ENCODE data around the gene TSPAN10. TPM values are rescaled to one million over a fixed set of nuclear protein-coding genes. Genes with fewer than 3 reads are reported as not detected.

TSPAN10 gene
- total and polyA plus RNA-seq, 9 of the 15 experiments (the other 6 are each of a cell fraction or from before 2014, with no cell fraction given), result 0.05 to 0.31 (median 0.13) TPM; not detected in 1

DNA sequence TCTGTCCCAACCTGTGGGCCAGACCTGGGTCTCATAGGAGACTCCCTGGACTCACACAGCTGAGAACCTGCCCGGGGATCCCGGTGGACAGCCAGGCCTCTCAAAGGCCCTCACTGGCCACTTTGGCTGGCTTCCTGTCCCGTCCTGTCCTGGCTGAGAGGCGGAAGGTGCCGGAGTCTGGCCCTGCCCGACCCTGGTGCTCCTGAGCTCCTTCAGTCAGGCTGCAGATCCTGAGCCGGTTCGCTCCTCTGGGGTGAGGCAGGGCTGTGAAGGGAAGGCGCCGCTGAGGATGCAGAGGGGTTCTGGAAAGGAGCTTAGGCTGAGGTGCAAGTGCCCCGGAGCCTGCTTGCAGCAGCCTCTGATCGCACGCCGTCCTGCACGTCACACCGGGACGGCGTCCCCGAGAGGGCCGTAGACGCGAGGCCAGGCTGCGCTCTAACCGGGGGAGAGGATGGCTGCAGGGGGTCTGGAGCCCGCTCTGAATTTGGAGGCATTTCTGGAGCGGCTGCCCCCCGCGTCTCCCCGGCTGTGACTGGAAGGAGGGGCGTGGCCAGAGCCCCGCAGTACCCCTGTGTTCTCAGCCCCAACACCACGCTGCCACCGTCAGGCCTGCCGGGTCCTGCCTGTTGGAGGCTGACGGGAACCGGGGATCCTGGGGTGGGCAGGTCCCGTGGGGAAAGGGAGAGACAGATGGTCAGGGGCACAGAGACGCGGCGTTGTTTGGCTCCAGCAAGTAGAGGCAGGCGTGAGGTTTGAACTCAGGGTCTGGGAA lies 51.0 kb downstream of the TSPAN10 start:
- FAIRE-seq (no peak), ATAC-seq (no peak), DNase-seq (ENCODE audit: extremely low read depth in 1 of 4, low spot score in 3 of 4) (no peak)
- Histone ChIP-seq H3K36me3 (ENCODE audit: control insufficient read depth, insufficient read depth, low read length) (peaks cover 81% of the 10 kb centered on the region; the same call in 2 of the 3 replicates), H3K9ac (ENCODE audit: insufficient read depth in 1 of 2, low read depth in 2 of 2, low read length in 2 of 2) (peak overlapping the region in 1 of 2 experiments; percentile 21; a peak in 1 of 4 replicates), H3K9me1 (ENCODE audit: control insufficient read depth, insufficient read depth, low read length) (peaks cover 9% of the 10 kb centered on the region), H3K4me2 (ENCODE audit: insufficient read depth, low read length) (no peak overlapping the region), H3K79me2 (ENCODE audit: control insufficient read depth, insufficient read depth, low read length) (peaks cover 40% of the 10 kb centered on the region), H3K27ac (ENCODE audit: extremely low read depth, low read depth, low read length) (no peak overlapping the region), H3K4me3 (no peak overlapping the region), H2AFZ (ENCODE audit: low read depth, low read length) (no peak overlapping the region), H3K27me3 (ENCODE audit: control insufficient read depth in 2 of 2, insufficient read depth in 2 of 2, low read length in 2 of 2) (no peaks in the 10 kb centered on the region), H4K20me1 (replicated peaks; ENCODE audit: control insufficient read depth, insufficient read depth, low read length) (peaks cover 16% of the 10 kb centered on the region; the same call in 1 of the 2 replicates), H3K4me1 (replicated peaks in 1 of 2; ENCODE audit: control insufficient read depth in 2 of 2, insufficient read depth in 2 of 2, low read length in 2 of 2) (peaks cover 13 to 73% of the 10 kb centered on the region in 2 experiments), H3K9me3 (replicated peaks; ENCODE audit: control insufficient read depth, insufficient read depth, low read depth, low read length) (no peaks in the 10 kb centered on the region)
- ChIA-PET CTCF (ENCODE audit: low intra/inter-chr PET ratio) (no interaction called here), POLR2A (interaction anchor here (1.1 kb wide), 1 partner anchor 15 kb away, joined by 3 read pairs; no protein-coding TSS in a partner anchor)
- no TSS peak for BruUV-seq (replicated peaks)
- TF ChIP-seq RBM22 (IDR thresholded peaks at IDR 0.05; ENCODE audit: low read depth, low read length, poor library complexity, severe bottlenecking), result peak; percentile 58
- TF ChIP-seq ZNF384 (IDR thresholded peaks at IDR 0.05; ENCODE audit: low read depth, low read length), result no peak
- peak; percentile 56 for TF ChIP-seq POLR2G (IDR thresholded peaks at IDR 0.05; ENCODE audit: low read depth, low read length)
- peak; percentile 72 for TF ChIP-seq RBFOX2 (IDR thresholded peaks at IDR 0.05; ENCODE audit: low read depth, low read length)
- no peak for TF ChIP-seq GTF2F1 (IDR thresholded peaks at IDR 0.05; ENCODE audit: low read depth, low read length)
- 93% methylated on average over 36 of the region's 41 CpGs for WGBS (ENCODE audit: insufficient coverage, low coverage, missing lambda C conversion rate)
- in situ Hi-C loops (cut with MboI), result no loop called here
- intact Hi-C loops (cut with micrococcal nuclease), result no loop called here
